HG03103 (cell line): ENCODE data around the gene MBOAT2.

Experiments
- ATAC-seq: cut with Tn5 transposase; IDR thresholded peaks from one replicate; pipeline ENCODE4 v1.9.1; 2021; ENCODE audit warnings: low read depth; ENCODE audit not compliant: unreplicated experiment

MBOAT2 gene

DNA sequence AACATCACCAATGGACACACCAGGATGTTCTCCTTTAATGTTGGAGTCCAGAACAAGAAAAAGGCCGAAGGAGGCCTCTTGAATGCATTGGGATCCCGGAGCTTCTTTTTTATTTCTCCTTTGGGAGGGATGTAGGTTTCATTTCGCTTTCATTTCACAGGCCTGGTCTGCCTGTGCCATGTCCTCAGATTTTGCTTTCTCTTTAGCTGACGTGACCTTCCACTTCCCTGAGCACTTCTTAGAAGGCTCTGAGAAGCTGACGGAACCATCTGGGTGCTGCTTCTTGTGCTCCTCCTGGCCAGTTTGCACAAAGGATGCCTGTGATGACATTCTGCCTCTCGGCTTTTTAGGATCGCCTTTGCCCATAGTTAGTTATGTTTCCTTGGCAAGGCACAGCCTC lies 15.1 kb upstream of the MBOAT2 start:
- no peak for ATAC-seq

DNA sequence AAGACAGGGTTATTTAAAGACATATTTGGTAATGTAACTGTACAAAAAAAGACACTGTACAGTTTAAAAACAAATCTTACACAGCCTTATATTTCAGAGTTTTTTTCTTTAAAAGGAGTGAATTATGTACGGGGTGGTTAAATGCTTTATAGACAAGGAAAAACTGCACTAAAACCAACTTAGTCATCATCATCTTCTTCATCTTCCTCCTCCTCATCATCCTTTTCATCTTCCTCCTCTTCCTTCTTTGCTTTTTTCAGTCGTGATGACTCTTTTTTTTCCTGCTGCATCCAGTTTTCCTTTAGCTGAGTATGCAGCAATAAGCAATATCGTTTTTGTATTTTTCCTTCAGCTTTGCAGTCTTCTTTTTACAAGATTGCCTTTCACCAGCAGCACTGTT lies 14.6 kb upstream of the MBOAT2 start:
- ATAC-seq, result no peak

DNA sequence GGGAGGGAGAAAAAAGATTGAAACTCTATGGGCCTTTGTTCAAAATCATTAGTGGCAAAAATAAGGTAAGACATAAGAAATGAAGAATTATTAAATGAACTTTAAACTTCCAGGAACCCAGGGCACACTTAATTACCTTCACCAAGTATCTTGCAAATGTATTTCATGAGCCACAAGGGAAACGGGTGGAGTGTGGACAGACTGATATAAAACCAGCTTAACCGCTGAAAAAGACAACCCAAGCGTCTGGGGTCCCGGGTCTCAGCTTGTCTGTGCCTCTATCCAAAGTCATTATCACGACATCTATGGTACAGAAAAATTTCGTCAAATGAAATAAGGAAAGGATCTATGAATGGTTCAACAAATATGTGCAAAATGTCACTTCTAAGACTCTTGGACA lies 13.9 kb upstream of the MBOAT2 start:
- no peak for ATAC-seq

DNA sequence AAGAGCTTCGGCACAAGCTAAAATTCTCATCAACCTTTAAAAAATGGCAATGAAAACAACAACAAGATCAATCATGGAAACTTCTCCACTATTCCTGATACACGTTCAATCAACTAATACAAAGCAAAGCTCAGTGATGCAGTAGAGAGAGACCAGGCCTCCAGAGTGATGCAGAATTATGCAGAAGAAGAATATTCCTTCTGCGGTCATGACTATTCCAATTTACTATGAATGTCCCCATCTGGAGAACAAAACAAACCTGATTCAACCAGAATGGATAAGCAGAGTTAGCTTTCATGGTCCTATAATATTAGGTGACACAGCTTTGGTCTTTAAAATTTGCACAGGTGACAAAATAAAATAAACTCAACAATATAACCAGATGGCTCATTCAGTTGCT lies 12.5 kb upstream of the MBOAT2 start:
- no peak for ATAC-seq

DNA sequence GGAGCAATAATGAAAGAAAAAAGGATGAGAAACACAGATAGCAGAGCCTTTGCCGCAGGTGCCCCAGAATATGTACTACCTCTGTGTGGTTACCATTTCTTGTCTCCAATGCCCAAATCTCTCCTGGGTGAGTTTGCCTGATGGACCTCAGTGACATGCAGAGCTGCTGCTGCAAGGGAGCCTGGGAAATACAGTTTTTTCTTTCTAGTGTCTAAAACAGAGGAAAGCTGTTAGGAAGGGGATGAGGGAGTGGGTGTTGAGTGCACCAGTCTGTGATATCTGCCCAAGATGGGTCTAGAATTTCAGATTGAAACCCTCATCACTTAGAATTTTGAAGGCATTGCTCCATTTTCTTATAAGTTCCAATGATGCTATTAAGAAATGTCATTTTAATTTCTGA lies 9.9 kb upstream of the MBOAT2 start:
- ATAC-seq, result no peak

DNA sequence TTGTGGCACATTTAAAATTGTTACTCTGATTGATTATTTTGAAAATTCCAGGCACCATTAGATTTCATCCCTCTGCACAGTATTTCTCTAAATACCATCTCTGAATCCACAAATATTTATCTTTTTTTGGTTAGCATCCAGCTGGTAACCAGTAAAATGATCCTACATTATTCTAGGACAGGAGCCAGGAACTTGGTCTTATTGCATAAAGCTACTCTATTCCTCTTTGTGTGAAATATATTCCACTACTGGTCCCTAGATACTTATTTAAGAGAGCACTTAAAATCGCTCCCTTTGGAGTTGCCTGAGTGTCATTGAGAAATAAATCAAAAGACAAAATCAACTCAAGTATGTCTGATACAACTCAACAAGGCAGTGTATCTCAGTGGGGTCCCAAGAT lies 7.4 kb upstream of the MBOAT2 start:
- no peak for ATAC-seq

DNA sequence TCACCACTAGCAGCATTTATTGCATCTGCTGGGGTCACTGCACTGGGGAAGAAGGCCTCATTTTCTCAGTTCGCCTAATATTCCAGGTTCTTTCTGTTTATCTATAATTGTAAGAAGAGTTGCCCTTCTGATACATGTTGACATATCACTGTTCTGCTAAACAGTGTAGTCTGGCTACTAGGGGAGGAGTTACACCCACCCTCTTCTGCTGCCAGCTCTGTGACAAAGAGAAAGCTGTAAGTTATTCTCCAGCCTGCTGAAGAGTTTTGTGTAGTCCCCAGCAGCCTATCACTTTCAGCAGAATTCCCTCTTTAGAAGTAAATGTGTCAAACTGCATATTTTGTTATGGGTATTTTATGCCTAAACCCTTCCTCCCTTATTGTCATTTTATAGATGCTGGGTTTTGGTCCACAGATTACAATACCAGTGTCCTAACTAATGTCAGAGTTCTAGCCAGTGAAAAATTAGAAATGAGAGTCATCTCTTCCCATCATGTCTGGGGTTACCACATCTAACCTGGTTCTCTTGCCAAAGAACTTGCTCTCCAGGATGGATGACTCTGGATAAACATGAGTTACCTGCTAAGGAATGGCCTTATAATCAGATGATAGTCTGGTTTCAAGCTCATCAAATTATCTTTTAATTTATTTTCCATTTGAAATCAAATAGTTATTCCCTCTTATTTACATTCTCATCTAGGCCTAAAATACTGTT lies 5.6 kb upstream of the MBOAT2 start:
- ATAC-seq, result no peak

DNA sequence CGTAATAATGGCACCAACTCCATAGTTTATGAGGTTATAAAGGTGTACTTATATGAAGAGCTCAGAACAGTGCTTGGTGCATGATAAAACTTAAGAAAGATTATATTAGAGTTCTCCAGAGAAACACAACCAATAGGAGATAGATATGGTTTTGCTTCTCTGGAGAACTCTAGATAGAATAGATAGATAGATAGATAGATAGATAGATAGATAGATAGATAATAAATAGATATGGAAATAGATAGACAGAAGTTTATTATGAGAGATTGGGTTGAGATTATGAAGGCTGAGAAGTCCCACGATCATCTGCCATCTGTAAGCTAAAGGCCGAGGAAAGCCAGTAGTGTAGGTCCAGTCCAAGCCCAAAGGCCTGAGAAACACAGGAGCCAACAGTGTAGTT lies 2.9 kb upstream of the MBOAT2 start:
- no peak for ATAC-seq

DNA sequence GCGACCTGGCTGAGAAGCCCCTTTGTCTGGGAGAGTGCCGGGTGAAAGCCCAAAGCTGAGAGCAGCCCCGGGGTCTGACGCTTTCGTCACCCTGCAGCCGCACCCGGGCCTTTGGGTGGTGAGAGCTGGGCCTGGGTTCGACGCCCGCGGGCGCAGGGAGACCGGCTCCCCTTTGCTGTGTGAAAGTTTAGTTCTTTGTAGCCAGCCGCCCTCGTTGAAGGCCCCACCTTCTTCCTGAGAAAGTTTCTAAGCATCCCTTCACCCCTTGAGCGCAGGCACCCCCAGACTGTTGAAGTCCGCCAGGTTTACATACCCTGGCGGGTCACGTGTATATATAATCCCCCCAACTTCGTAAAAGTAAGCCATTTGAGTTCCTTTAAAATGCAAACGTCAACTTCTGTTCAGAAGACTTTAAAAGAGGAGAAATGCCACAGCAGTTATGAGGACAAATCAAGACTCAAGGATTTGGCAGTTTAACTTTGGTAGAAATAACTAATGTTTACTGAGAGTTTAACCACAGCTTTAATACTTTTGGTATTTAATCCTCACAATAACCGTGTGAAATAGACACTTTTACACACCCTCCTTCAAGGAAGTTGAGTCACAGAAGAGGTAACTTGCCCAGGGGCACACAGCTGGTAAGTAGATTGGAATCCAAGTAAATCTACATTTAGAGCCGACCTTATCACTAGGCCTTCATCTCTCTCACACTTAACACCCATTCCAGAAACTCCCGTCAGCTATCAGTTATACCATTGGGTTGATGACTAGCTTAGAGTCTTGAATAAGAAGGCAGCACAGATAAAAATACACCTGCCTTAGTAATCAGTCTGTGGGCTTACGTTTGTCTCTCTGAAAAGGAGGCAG lies 1.1 kb upstream of the MBOAT2 start:
- no peak for ATAC-seq

DNA sequence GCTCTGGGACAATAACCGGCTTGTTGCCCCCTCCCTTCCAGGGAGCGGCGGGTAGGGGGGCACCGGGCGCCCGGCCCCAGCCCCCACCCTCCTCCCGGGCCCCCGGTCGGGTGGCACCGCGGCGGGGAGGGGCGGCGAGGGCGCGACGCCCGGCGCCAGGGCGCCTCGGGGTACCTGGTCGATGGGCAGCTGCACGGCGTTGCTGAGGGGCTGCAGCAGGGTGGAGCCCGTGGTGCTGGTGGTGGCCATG lies 193 bp downstream of the MBOAT2 start:
- no peak for ATAC-seq

DNA sequence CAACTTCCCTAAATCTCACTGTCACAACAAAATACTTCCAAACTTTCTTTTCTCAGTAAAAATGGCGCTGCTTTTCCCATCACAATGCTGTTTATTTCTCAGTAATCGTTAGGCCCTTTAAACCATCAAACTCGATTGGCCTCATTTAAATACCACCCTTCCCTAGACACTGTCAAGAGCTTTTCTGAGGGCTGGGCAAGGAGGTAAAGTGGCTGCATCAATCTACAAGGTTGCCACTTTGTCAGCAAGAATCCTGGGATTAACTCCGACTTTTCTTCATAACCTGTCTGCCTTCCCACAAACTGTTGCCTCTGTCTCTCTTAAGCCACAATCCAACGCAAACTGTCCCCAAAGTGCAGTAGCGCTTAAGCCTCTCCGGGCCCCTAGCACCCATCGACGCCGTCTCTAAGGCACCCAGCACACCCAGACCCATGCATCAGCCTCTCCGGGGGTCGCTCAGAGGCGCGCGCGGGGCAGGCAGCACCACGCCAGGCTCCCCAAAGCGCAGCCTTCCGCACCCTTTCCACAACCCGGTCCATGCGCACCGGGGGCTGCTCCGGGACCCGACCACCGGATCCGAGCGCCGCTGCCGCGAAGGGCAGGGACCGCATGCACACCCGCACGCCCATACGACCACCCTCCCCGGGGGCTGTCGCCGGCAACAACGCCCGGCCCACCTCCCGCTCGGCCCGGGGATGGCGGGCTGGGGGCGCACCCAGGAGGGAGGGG lies 683 bp downstream of the MBOAT2 start:
- ATAC-seq, result no peak

DNA sequence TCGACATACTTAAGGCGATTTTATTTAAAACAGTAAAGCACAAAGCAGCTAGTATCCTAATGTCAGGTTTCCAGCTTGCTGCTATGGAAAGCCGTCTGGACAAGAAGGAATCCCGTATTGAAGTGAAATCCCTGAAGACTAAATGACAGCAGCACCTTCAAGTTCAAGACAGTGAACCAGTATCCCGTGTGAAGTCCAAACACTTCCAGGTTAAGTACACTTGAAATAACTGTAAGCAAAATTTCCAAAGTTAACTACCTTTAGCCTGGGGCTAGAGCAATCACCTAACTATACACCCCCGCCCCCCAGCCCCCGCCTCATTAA lies 1.2 kb downstream of the MBOAT2 start:
- ATAC-seq, result no peak

DNA sequence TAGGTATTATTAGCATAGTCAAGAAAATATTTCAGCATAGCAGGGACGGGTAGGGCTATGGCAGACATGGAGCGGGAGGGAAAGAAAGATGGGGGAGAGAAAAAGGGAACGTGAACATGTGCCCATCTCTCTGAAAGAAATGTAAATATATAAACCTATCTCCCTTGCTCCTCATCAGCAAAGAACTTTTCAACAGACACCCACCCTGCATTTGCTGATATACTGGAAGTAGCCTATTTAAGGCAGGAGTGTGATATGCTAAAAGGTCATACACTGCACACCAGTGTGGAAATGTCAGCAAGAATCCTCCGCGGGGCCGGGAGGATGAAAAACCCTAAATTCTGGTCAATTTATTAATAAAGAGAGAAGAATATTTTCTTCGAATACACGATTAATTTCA lies 1.7 kb downstream of the MBOAT2 start:
- ATAC-seq, result no peak

DNA sequence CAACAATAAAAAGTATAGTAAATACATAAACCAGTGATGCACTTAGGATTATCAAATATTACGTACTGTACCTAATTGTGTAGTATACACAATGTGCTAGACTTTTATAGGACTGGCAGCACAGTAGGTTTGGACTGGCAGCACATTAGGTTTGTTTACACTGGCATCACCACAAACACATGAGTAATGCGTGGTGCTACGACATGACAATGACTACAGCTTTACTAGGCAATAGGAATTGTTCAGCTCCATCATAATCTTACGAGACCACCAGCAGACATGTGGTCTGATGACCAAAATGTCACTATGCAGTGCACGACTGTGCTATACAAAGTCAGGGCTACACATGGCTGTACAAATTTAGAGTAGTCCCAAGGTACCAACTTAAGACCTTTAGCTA lies 2.3 kb downstream of the MBOAT2 start:
- ATAC-seq, result no peak

DNA sequence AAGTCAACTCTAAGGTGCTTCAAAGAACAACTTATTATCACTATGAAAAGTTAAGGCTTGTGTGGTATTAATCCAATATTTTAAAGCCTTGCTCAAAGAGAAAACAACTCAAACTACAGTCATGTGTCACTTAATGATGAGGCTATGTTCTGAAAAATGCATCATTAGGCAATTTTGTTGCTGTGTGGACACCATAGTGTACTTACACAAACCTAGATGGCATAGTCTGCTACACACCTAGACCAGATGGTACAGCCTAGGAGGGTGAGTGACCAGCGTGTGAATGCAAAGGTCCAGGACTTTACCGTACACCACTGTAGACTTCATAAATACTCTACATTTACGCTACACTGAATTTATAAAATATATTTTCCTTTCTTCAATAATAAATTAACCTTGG lies 3.0 kb downstream of the MBOAT2 start:
- ATAC-seq, result no peak

DNA sequence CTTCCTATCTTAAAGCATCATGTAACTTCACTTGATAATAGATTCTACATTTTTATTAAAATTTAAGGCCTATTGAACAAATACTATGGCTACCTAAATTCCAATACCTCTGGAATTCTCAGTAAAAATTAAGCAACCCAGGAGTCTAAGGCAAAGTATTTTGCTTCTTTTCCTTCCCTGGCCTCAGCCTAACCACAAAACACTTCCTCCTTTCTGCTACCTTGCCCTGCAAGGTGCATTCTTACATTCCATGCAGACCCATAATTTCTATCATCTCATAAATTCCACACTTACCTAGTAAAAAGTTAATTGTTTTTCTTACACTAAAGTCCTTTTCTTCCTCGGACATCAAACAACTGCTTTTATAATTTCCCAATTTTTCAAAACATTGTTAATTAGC lies 3.7 kb downstream of the MBOAT2 start:
- no peak for ATAC-seq

DNA sequence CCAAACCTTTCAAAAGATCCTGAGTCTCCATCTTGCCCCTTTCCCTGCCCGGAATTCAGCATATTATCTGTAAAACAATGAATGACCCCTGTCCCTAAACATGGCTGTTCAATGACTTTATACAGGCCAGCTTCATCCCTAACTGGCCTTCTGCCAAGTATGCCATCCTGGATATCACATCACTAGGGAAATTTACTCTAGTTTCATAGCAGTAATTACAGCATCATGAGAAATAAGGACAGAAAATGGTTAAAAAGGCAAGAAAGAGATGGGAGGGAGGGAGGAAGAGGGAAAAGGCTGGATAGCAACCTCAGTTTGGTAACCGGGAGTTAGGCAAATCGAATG lies 4.4 kb downstream of the MBOAT2 start:
- ATAC-seq, result no peak

DNA sequence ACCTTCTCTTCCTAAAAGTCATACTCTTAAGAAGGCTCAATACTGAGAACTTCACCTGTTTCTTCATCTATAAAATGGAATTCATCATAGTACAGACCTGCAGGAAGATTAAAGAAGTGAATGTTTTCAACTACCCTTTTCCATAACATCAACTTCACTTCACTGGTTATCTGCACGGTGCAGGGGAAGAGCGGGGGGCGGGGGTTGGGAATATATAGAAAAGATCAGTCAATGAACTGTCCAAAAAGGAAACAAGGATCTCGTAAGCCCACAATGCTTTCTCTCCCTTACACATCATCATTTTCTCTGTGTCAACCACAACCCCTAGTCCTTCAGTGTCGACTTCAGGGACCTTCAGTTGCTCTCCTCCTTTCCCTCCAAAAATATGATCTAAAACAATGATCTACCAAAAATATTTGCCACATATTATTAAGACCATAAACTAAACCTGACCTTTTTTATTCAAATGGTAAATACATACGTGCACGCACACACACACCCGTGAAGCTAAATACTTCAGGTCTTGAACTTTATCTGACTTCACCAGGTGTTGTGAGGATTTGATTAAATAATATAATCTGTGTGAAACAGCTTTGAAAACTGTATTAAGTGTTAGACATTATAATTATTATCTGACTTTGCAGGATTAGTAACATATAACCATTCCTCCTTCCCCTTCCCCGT lies 4.9 kb downstream of the MBOAT2 start:
- no peak for ATAC-seq

DNA sequence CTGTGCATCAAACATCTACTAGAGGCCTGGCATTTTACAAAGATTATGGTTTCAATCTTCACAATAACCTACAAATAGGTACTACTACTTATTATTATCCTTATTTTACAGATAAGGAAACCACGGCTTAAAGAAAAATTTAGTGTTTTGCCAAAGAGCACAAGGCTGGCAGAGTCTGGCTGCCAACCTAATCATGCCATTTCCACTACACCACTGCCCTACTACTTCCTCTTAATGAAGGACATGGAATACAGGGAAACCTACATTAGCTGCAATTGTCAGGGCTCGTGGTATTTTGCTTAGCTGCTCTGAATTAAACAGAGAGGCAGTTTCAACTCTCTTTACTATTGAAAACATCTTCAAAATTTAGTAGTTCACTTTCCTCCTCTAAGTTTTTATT lies 5.9 kb downstream of the MBOAT2 start:
- no peak for ATAC-seq

DNA sequence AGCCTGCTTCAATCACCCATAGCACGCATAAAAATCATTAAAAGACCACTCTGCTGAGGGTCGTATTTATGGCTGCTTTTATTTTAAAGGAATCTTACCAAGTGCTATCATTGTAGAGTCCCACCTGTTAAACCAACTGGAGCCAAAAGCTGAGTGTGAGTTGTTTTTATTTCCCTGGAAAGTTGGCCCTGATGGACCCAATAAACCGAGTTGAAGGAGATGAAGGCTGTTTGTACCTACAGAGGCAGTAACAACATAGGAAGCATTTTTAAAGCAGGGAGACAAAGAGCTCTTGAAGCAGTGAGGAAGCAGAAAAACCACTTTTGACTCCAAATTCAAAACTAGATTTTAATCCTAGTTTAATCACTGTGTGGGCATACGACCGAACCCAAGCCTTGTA lies 6.4 kb downstream of the MBOAT2 start:
- no peak for ATAC-seq

DNA sequence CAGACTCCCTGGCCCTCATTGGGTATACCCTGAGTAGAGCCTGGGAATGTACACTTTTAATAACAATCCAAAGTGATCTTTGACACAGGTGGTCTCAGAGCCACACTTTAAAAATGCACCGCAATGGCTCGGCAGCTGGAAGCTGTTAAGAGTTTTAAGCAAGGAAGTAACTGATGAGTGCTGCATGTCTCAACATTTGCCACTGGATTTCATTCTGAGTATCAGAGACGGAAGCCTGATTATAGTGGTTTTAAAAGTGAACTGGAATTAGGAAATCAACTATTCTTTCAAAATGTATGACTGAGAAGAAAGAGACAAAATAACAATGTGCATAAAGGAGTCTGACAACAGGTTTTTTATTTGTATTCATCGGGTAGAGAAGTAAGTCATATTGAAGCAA lies 7.5 kb downstream of the MBOAT2 start:
- no peak for ATAC-seq

DNA sequence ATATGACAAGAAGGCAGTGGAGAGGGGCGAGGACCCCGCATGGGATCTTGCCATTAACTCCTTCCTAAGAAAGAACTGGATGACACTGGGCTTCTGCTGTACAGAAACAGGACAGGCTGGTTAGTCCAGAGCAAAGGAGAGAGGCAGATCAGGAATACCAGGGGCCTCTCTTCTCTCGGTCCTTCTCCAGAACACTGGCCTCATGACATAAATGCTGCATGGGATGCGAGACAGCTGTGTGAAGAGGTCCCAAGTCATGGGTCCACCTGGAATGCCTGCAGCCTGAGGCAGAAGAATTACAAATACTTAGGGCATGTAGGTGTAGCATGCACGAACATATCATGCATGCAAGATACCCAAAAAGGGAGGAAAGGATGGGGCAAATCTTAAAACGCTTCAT lies 9.1 kb downstream of the MBOAT2 start:
- no peak for ATAC-seq
